ENCODE results near the gene UTS2B.

UTS2B gene

GRCh38 chr3:191329654-191330529, at the start of gene UTS2B:
Gene UTS2B (minus strand): TSS chr3:191330526. CDS start chr3:191282189, 48,337 bp downstream.
- no peak for DNase-seq

DNA sequence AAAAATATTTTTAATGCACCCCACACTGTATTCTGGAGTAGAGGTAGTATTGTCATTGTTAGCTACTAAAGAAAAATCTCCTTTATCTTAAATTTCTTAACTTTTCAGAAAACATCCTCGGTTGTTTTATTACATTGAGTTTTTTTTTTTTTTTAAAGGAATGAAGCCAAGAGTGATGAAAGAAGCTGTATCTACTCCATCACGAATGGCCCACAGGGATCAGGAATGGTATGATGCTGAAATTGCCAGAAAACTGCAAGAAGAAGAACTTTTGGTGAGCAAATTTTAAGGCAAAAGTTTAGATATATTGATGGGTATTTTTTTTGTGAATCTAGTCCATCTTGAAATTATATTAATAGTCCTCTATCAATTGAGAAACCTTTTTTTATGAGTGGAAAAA, 49.7 kb upstream of the UTS2B start:
- no peak for DNase-seq

GRCh38 chr3:191379446-191379845, 49.1 kb upstream of the UTS2B start:
- DNase-seq, result no peak

GRCh38 chr3:191378142-191378812, 48.0 kb upstream of the UTS2B start:
- no peak for DNase-seq

GRCh38 chr3:191376516-191377141, 46.3 kb upstream of the UTS2B start:
- no peak for DNase-seq

GRCh38 chr3:191373327-191373726, 43.0 kb upstream of the UTS2B start:
- no peak for DNase-seq

DNA sequence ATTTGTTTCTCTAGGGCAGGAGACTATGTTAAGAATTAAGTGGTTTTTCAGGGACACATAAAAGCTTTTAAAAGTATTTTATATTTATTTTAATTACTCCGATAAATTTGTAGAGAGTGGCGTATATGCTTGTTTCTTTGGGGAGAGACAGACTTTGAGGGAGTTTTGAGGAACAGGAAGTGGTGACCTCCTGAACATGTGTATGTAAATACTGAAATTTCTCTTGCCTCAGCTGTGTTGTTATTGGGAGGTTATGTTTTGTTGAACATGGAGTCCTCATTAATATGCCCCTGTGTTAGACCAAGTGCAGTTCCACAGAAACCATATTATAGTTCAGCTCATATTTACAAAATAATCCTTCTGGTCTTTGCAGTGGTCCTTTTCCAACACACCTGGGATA, 41.8 kb upstream of the UTS2B start:
- DNase-seq, result no peak

DNA sequence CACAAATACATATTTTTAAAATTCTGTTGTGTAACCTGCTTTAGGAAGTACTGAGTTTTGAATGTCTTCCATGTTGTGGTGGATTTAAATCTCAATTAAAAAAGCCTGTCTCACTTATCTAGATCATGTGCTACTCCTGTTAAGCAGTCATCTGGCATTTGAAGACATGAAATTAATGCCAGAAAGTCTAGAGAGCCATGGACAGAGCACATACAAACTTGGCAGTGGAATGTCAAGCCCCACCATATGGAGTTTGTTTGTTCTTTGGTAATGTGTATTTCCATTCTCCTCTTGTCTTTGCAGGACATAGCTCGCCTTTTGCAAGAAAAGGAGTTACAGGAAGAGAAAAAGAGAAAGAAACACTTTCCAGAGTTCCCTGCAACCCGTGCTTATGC, 39.3 kb upstream of the UTS2B start:
- DNase-seq, result no peak

- DNase-seq, result no peak
These were observed 38.7 kb upstream of the UTS2B start for GRCh38 chr3:191368755-191369615.

DNA sequence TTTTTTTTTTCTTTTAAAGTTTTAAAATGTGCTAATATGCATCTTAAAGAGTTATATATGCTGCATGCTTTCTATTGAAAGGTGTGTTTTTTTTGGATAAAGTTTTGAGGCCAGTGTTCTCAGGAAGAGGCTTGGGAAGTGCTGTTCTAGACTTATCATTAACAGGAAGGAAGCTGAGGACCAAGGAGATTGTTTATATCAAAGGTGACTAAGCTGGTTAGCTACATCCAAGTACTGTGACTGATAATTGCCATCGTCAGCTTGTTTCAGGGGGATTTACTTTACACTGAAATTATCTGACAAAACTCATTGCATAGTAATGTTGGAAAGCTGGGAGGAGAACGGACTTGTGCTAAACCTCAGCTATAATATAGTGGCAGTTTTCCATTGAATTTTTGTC, 36.3 kb upstream of the UTS2B start:
- DNase-seq, result no peak

- no peak for DNase-seq
These were observed 32.9 kb upstream of the UTS2B start for GRCh38 chr3:191363221-191363620.

- no peak for DNase-seq
These were observed 32.3 kb upstream of the UTS2B start for GRCh38 chr3:191362524-191363090.

DNA sequence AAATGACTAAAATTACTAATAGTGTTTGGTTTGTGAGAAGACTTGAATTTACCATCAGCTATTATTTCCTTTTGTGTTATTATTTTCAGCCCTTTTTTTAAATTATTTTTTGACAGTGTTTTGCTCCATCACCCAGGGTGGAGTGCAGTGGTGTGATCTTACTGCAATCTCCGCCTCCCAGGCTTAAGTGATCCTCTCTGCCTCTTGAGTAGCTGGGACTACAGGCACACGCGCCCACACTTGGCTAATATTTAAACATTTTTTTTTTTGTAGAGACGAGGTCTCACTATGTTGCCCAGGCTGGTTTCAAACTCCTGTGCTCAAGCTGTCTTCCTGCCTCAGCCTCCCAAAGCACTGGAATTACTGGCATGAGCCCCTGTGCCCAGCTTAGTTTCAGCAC, 31.7 kb upstream of the UTS2B start:
- no peak for DNase-seq

GRCh38 chr3:191361456-191361855, 31.1 kb upstream of the UTS2B start:
- DNase-seq, result no peak

DNA sequence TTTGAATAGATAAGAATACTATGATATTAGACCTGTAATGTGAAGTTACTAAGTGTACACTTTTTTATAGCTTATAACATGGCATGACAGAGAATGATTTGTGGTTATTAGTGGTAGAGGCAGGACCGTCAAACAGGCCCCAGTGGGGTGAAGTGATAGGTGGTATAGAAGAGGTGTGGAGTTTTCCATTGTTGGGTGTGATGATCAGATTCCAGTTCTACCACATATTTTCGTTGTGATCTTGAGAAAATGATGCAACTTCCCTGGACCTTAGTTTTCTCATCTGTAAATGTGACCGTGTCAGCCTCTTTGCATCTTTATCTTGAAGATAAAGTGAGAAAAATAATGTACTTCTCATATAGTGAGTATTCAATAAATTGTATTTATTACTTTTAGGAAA, 30.3 kb upstream of the UTS2B start:
- no peak for DNase-seq

DNA sequence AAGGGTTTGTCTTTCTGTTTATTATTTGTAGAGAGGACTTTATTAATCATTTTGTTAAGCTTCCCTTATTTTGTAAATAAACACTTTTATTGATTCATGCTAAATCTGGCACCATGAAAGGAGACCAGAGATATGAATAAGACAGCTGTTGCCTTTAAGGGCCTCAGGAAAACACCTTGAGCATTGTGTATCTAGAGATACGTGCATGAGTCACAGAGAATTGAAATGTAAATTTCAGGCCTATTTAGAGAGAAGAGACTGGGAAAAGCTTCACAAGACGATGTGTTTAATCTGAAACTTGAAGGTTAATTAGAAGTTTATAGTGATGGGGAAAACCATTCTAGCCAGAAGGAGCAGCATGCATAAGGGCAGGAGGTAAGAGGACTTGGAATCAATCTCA, 28.6 kb upstream of the UTS2B start:
- DNase-seq, result no peak

DNA sequence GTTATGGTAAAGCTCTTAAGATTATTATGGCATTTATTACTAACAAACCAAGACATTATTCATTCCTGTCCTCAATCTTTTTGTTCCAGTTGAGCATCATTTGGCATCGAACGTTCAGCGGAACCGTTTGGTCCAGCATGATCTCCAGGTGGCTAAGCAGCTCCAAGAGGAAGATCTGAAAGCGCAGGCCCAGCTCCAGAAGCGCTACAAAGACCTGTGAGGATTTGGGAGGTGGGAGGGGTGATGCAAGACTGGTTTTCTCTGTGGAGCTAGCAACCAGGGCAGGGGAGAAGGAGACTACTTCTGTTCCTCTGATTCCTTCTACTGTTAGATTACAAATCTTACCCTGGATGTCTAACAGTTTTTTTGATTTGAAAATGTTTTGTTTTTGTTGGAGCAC, 27.6 kb upstream of the UTS2B start:
- no peak for DNase-seq

- no peak for DNase-seq
These were observed 26.5 kb upstream of the UTS2B start for GRCh38 chr3:191356631-191357439.

GRCh38 chr3:191355406-191355805, 25.1 kb upstream of the UTS2B start:
- no peak for DNase-seq

DNA sequence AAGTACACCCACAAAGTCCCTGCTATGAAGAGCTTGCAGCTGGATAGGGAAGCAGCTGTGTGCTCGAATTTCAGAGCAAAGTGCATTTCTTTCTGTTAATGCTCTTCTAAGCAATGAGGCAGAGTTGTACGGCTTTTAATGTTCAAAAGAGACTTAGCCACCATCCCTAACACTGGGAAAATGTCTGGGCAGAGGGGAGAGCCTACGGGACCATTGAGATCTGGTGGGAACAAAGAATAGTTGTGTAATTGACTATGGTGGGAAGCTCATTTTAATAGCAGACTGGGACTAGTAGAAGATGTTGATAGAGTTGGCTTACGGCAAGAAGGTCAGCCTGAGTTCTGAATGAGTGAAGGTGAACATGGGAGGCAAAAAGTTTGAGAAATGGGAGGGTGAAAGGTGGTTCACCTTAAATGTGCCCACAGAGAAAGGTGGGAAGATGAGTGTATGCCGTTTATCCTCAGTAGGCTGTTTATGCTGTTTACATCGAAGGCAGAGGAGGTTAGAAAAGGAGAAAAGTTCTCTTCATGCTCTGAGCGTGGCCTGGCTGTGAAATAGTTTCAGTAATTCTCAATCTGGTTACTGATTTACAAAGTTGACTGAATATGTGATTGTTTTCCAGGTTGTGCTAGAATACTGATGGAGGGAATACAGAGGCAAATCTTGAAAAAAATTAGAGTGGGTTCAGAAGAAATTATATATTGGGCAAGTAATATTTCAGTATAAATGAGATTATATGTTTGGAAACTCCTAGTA, 22.9 kb upstream of the UTS2B start:
- no peak for DNase-seq

DNA sequence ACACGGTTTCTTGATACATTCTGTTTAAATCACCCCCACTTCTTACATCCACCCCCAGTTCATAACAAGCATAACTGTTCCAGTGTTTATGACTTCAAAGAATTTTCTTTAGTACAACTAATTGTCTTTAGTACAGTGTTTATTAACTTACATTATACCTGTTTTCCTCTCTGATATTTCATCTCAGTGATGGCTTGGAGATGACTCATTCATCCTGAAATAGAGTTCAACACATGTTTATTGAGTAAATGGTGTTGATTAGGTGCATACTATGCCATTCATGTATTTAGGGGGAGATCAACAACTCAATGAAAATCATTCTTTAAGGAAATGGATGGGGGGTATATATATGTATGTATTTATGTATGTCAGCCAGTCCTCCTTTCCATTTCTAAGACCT, 21.7 kb upstream of the UTS2B start:
- DNase-seq, result no peak
